Measurements from ENCODE around the gene MS4A6A.
A peak's percentile ranks its signal among the peaks of the same experiment; 100 is the strongest.
"Not testable (repeated sequence)": the region's sequence is repeated elsewhere in the genome, so short reads cannot be mapped to it uniquely, and the experiment has no call there.

Gene MS4A6A

DNA sequence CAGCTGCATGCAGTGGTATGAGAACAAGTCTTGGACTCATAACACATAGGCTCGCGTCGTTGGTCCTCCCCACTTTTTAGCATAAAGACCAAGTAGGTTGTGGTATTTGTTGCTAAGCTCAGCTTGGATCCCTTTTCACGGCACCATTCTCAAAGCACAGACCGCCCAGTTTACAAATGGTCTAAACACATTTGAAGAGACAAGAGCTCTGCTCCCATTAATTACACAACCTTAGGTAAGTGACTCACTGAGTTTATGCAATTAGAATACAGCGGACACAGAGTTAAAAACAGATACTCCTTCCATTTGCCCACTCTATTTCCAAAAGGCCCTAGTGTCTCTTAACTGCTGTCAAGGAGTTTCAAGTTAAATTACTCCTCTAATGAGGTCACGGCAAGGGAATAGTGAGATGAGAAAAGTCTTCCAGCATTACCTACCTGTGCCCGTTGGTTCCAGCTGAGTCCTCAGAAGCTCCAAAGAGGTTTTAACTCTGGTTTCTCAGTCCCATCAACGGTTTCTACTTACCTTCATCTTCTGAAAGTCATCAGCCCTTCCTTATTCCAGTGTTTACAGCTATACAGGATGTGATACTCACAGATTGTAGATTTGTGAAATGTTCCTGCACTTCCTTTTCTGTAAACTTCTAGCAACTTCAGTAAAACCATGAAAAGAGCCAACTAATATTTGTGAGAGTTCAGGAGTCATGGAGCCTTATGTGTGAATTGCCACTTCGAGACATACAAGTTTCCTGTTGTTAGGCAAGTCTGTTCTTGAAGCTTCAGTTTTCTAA lies at the start of gene MS4A6A:
Gene MS4A6A (minus strand): TSS at position 543 of the 790 bp plus-strand sequence. CDS start 1,356 bp downstream, outside the sequence.
- no peak for DNase-seq

GRCh38 chr11:60230681-60231080 lies 47.8 kb upstream of the MS4A6A start:
- no peak for DNase-seq

- DNase-seq, result no peak
Measured at GRCh38 chr11:60222141-60222540, 39.3 kb upstream of the MS4A6A start.

GRCh38 chr11:60221692-60222091 lies 38.8 kb upstream of the MS4A6A start:
- DNase-seq, result no peak

DNA sequence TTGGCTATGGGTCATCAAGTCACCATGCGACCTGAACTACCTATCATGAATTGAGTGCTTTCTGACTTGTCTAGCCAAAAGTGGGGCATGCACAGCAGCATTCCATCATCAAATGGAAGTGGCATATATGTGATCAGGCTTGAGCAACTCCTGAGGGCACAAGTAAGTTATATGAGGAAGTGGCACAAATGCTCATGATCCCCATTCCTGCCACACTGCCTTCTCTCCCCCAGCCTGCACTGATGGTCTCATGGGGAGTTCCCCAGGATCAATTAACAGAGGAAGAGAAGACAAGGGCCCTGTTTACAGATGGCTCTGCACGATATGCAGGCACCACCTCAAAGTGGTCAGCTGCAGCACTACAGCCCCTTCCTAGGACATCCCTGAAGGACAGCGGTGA lies 38.3 kb upstream of the MS4A6A start:
- no peak for DNase-seq

GRCh38 chr11:60214386-60214785 lies 31.5 kb upstream of the MS4A6A start:
- no peak for DNase-seq

DNA sequence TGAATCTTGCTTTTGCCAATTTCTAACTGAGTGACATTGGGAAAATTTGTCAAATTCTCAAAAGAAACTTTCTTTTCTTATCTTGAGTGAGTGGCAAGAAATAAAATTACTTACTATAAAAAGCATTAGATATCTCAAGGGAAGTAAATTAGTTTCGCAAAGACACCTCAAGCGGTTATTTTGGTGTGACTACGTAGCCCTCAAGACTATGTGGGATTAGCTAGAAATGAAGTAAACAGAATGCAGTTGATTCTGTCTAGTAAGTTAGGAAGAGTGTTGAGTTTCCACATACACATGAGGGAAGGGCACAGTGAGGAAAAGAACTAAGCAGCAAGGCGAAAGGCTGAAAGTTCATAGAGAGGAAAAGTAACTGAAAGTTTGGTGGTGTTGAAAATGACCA lies 28.3 kb upstream of the MS4A6A start:
- DNase-seq, result no peak

DNA sequence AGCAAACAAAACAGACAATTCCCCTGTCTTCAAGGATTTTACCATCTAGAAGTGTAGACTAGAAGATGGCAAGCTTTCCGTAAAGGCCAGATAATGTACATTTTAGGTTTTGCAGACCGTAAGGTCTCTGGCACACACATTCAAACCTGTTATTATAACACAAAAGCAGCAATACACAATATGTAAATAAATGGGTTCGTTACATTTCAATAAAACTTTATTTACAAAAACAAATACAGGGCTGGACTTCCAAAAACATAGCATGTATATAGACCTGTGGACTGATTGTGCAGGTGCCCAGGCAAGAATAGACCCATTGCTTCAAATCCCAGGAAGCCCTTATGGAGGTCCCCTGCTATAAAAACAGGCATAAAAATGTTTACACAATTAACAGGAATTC lies 27.1 kb upstream of the MS4A6A start:
- no peak for DNase-seq

- no peak for DNase-seq
Measured at GRCh38 chr11:60208951-60209350, 26.1 kb upstream of the MS4A6A start.

DNA sequence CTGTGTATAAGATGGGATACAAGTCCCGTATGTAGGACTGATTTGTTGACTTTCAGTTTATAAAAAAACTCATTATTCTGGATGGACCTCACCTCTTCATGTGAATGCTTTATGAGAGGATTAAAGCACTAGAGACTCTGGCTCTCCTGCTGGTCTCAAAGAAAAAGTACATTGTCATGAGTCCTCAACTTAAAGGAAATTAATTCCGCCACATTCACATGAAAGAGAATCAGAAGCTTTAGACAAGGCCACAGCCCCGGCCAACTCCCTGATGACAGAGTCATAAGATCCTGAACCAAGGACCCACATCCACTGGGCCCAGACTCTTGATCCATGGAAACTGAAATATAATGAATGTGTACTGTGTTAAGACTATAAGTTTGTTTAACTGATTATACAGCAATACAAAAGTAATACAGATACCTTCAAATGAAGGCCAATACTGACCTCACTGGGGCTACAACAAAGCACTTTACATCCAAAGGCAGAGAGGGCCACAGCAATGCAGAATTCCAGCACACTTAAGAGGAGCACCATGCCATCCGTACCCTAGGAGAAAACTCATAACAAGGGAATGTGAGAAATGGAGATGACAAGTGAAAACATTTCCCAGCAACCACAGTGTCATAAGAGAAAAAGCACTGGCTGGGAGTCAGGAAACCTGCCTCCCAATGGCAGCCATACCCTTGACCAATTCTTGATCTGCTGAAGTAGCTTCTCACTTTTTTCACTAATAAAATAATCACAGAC lies 25.4 kb upstream of the MS4A6A start:
- peak; percentile 28 for DNase-seq

GRCh38 chr11:60206616-60207015 lies 23.7 kb upstream of the MS4A6A start:
- no peak for DNase-seq

DNA sequence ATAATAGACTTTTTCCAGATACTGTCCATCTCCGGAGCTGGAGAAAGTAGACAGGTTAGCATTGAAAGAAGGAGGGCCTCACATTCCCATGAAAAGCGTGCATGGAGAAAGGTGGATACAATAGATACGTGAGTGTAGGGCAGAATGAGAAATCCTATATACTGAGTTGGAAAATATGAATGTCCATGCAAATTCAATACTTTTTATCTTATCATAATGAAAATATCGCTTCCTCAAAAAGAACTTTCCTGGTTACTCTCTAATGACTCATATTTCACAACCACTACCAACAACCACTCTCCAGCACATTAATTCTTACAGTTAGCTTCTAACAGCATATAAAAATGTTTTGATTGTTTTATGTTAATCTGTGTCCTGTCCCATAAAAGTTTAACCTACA lies 22.0 kb upstream of the MS4A6A start:
- DNase-seq, result no peak

- DNase-seq, result not testable (repeated sequence)
Measured at GRCh38 chr11:60201334-60201733, 18.5 kb upstream of the MS4A6A start.

DNA sequence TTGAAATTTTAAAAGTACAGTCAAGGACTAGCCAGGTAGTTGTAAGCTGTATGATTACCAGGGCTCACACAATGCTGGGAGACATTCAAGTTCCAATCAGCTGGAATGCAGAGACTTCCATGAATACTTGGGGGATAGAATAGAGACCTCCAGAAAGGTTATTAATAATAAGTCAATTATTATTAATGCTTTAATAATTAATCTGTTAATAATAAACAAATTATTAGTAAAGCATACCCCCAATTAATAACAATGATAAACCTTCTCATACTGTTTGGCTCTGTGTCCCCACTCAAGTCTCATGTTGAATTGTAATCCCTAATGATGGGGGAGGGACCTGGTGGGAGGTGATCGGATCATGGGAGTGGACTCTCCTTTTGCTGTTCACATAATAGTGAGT lies 14.6 kb upstream of the MS4A6A start:
- DNase-seq, result no peak

DNA sequence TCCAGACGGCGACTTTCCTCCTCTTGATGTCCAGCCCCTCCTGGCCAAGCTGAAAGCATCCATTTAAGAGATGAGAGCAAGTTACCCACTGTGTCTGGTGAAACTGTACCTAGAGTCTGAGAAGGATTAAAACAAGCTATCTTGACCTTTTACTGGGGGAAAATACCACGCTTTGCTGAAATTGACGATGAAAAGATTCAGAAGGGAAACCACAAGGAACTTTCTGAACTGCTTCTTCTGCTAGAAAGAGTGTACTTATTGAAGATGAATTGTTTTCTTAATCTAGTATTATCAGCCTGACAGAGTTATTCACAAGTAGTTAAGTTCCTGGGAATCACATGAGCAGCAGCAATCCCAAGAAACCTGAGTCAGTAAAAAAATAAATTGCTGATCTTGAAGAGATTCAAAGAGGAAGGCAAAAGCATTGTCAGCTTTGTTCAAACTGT lies 13.1 kb upstream of the MS4A6A start:
- DNase-seq, result no peak

DNA sequence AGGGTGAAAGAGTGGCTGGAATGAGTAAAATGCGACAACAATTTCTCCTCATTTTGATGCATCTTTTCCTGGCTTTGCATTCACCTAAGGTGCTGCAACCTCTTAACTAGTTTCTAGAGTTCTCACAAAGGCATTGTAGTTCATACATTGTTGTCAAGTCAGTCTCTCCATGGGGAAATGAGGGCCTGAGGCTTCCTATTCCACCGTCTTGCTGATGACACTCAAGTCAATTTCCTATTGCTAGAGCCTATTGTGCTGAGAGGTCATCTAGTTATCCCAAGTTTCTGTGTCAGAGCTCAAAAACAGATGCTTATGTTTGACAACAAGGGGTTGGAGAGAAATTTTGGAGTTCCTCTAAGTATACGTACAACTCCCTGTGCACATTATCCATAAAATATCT lies 11.6 kb upstream of the MS4A6A start:
- no peak for DNase-seq

- no peak for DNase-seq
Measured at GRCh38 chr11:60193687-60194433, 11.0 kb upstream of the MS4A6A start.

DNA sequence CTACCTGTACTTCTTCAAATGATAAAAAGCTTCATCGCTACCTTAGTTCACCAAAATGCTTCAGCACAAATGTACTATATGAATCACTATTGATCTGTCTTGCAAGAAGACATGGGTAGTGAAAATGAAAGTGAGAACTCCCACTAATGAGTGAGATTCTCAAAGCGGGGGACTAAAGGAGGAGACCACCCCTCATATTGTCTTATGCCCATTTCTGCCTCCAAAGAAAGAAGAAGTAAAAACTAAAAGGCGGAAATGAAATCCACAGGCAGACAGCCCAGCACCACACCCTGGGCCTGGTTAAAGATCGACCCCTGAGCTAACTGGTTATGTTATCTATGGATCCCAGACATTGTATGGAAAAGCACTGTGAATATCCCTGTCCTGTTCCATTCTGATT lies 9.7 kb upstream of the MS4A6A start:
- DNase-seq, result not testable (repeated sequence)

DNA sequence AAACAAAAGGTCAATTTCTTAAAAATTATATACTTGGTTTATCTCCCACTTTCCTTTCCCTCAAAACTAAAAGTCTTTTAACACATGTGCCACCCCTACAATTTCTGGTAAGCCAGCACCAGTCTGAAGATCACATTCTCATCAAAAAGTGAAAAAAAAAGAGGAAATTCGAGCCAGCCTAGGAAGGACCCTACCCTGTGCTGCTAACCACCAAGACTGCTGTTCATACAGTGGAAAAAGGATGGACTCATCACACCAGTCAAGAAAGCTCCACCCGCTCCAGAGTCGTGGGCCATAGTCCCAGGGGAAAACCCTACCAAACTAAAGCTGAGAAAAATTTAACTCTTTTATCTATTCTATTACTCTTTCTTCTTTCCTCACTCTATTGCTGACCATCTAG lies 5.6 kb upstream of the MS4A6A start:
- not testable (repeated sequence) for DNase-seq

GRCh38 chr11:60186128-60186527 lies 3.2 kb upstream of the MS4A6A start:
- DNase-seq, result not testable (repeated sequence)

DNA sequence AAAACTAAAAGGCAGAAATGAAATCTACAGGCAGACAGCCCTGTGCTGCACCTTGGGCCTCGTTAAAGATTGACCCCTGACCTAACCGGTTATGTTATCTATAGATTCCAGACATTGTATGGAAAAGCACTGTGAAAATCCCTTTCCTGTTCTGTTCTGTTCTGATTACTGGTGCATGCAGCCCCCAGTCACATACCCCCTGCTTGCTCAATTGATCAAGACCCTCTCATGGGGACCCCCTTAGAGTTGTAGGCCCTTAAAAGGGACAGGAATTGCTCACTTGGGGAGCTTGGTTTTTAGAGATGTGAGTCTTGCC lies 2.6 kb upstream of the MS4A6A start:
- DNase-seq, result not testable (repeated sequence)

DNA sequence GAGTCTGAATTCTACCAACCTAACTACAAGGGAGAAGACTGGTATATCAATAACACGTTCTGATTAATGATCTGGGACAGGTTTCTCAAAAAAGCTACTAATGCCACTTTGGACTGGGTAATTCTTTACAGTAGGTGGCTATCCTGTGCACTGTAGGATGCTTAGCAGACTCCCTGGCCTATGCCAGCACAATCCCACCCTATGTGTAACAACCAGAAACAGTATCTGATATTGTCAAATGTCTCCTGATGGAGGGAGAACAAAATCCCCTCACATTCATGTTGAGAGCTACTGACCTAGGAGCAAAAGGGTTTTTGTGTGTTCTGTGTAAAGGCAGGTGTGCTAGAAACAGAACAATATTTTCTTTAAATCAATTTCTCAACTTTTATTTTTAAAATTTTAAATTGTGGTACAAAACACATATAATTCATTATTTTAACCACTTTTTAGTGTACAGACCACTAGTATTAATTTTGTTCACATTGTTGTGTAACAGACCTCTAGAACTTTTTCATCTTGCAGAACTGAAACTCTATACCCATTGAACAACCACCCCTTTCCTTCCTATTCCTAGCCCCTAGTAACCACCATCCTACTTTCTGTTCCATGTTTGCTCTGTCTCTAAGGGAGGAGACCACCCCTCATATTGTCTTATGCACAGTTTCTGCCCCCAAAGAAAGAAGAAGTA lies 2.1 kb upstream of the MS4A6A start:
- no peak for DNase-seq

- no peak for DNase-seq
Measured at GRCh38 chr11:60183591-60184205, 815 bp upstream of the MS4A6A start.
